ENCODE data around the gene TNIP2. TPM values are rescaled to one million over a fixed set of nuclear protein-coding genes. Genes with fewer than 3 reads are reported as not detected.
"Not testable (repeated sequence)": the region's sequence is repeated elsewhere in the genome, so short reads cannot be mapped to it uniquely, and the experiment has no call there.

TNIP2 gene
- total RNA-seq, 1 experiment from 2014 or later = 60.8 TPM

DNA sequence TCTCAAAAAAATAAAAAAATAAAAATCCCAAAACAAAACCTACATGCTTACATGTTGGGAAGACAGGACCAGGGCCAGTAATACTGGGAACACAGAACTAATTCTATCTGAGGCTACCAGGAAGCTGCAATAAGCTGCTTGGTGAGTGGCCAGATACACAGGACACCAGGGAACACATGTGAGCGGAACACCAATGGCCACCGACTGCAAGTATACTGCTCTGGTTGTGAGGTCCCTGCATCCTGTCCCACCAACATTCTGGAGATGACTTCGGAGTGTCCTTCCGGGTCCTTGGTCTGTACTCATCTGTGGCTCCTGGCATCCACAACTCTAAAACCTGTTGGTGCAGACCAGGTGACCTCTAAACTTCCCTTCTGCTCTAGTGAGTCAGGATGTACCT lies 2.7 kb downstream of the TNIP2 start:
- no peak for DNase-seq (ENCODE audit: low read depth)
- in situ Hi-C loops (cut with HindIII; ENCODE audit: low pct_unique_long_range_greater_than_20kb, low sequenced_read_pairs) = no loop called here

DNA sequence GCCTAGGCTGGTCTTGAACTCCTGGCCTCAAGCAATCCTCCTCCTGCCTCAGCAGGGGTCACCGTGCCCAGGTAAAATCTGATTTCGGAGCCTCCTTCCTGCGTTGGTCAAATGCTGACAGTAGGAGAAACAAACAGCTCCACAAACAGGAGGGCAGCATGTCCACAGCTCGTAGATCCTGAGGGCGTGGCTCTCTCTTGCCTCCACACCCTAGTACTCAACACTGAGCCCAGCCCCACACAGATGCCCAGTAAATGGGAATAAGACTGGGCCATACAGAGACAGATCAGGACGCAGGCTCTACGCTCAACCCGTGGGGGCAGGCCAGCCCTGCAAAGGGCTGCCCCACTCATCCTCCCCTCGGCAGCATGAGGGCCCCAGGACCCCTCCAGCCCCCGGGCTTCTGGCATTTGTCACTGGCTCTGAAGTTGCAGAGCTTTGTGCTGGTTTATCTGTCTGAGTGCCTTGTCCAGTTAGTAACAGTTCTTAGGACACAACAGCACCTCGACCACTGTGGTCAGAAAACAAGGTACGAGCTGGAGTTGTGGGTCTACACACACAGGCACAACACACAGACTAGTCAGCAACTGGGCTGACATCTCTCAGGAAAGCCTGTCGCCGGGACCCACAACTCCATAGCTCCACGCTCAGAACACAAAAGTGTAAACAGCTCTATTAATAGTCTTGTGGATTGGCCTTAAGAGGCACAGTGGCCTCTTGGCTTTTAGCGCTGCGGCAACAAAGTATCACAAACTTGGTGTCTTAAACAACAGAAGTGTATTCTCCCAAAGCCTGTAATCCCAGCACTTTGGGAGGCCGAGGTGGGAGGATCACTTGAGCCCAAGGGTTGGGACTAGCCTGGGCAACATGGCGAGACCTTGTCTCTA lies 5.2 kb downstream of the TNIP2 start:
- no peak for DNase-seq (ENCODE audit: low read depth)
- in situ Hi-C loops (cut with HindIII; ENCODE audit: low pct_unique_long_range_greater_than_20kb, low sequenced_read_pairs) = no loop called here

DNA sequence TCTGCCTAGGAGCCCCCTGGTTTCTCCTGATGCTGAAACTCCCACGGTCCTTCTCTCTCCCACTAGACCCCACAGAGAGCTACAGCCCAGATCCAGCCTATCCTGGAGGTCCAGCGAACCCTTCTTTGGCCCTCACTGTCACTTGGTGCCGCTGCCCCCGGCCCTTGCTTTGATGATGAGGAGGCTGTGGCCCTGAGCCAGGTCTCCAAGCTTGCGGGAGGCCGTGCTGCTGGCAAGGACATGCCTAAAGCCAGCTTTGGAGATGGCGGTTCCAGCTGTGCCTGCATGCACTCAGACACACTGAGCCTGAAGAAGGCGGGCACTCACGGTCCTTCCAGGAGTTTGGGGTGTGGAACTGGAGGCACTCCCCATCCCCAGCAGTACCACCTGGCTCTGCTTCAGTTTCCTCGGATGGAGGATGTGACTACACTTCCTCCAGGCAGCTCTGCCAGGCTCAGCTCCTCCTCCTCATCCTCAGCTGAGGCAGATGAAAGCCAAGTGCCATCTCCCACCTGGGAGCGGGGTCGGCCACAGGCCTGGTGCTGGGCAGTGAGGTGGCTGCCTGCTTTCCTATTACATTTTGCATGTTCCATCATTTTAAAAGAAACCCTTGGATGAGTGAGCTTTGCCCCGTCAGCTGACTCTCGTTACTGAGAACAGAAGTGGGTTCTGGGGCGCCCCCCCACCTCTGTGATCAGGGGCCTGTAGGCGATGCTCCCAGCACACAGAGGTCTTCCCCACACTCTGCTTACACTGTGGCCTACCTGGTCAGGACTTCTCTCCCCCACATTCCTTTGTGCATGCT lies 9.0 kb downstream of the TNIP2 start:
- no peak for DNase-seq (ENCODE audit: low read depth)
- in situ Hi-C loops (cut with HindIII; ENCODE audit: low pct_unique_long_range_greater_than_20kb, low sequenced_read_pairs) = no loop called here

DNA sequence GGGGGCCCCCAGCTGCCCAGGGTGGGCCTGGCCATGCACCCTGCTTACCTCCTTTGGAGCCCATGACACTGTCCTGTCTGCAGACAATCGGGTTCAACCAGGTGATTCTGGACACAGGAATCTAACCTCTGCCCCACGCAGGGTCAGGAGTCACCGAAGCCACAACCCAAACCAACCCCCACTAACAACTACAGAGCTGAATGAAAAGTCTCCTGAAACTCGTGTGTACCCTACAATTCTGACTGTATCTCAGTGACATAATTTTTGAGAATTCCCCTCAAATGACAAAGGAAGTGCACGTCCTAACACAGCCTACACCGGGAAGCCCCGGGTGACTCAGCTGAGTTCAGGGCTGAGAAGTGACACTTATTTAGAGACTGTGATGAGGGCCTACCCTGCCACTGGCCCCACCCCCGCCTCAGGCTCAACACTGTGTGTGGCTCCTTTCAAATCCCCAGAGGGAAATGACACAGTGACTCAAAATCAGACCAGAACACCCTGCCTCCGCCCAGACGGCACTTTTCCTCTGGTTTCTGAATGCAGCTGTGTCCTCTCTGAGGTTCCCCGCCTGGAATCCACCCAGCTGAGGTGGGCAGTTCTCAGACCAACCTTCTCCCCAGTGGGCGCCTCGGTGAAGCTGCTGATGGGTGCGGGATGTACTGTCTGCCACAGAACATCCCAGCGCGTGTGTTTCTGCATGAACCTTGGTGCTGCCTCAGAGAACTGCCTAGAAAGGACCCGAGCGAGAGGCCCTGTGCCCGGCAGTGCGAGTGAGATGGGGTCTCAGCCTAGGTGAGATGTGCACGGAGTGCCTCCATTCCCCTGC lies 9.9 kb downstream of the TNIP2 start:
- DNase-seq (ENCODE audit: low read depth) = peak; percentile 85
- in situ Hi-C loops (cut with HindIII; ENCODE audit: low pct_unique_long_range_greater_than_20kb, low sequenced_read_pairs) = no loop called here

DNA sequence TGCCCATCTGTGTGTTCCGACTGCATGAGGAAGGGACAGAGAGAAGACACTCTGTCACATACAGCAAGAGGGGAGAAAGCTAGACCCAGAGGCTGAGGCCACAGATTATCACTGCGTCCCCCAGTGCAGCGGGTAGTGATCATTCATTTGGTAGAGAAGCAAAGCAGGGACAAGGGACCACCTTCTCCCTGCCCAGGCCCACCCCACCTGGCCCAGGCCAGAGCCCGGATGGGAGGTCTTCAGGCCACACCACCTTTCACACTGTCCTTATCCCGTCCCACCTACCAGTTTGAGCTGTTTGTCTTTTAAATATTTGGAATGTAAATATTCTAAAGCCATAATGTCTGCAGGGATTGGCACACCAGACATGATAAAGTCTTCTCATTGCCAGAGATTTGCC lies 10.6 kb downstream of the TNIP2 start:
- in situ Hi-C loops (cut with HindIII; ENCODE audit: low pct_unique_long_range_greater_than_20kb, low sequenced_read_pairs) = no loop called here
- no peak for DNase-seq (ENCODE audit: low read depth)

DNA sequence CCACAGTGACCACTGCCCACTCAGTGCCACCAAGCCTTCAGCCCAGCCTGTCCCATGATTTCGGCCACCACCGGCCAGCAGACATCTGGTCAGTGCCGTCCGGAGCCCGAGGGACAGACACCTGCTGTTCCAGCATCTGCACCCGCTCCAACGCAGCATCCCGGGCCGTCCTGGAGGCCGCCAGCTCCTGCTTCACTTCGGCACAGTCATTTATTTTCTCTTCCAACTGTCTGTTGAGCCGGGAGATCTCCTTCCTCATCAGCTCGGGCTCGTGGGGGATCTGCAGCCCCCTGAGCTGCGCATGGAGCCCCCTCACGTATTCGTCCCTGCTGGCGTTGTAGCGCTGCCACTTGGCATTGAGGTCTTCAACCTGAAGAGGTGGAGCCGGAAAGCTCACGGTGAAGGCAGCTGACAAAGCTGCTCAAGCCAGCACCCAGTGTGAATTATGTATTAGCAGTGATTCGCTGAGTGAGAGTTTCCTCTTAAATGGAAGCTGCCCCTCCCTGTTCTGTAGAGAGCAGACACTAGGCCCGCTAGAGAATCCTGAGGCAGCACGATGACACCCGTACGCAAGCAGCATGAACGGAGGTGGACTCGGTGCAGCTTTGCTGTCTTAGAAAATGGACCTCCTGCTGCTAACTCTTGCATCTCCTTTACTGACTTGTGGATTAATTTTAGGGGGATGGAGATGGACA lies 11.4 kb downstream of the TNIP2 start:
- in situ Hi-C loops (cut with HindIII; ENCODE audit: low pct_unique_long_range_greater_than_20kb, low sequenced_read_pairs) = no loop called here
- DNase-seq (ENCODE audit: low read depth) = no peak

DNA sequence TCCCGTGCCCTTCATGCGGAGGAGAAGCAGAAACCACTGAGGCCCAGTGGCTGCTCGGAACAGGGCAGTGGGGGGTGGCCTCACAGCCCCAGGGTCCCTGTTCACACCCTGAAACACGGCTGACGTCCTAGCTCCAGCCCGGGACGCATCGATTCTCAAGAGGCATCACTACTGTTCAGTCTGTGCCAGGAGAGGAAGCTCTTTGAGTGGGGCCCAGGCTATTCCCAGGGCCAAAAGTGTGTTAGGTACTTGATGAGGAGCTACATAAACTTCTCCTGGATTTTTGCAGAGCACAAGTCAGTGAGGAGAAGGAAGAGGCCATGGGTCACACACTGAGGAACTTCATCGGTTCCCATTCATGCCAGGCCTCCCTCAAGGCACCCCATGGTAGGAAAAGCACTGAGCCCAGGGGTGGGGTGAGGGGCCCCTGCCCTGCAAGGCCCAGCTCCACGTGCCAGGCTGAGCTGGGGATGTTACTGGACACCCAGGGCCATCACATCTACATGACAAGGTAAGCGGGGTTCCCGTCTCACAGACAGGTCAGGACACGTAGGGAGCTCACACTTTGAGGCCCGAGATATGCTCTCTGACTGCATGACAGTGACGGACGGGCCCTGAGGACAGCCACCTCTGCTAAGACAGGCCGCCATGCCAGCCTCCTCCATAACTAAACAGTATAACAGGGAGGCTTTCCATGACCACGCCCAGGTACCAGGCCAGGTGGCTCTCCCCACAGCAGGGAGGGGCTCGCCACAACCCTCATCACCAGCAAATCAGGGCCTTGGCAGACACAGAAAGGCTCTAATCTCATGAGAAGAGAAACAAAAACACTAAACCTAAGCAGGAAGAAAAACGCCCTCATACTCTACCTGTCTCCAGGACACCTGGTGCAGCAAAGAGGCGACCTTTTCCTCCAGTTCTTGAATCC lies 12.4 kb downstream of the TNIP2 start:
- in situ Hi-C loops (cut with HindIII; ENCODE audit: low pct_unique_long_range_greater_than_20kb, low sequenced_read_pairs) = no loop called here
- DNase-seq (ENCODE audit: low read depth) = no peak

DNA sequence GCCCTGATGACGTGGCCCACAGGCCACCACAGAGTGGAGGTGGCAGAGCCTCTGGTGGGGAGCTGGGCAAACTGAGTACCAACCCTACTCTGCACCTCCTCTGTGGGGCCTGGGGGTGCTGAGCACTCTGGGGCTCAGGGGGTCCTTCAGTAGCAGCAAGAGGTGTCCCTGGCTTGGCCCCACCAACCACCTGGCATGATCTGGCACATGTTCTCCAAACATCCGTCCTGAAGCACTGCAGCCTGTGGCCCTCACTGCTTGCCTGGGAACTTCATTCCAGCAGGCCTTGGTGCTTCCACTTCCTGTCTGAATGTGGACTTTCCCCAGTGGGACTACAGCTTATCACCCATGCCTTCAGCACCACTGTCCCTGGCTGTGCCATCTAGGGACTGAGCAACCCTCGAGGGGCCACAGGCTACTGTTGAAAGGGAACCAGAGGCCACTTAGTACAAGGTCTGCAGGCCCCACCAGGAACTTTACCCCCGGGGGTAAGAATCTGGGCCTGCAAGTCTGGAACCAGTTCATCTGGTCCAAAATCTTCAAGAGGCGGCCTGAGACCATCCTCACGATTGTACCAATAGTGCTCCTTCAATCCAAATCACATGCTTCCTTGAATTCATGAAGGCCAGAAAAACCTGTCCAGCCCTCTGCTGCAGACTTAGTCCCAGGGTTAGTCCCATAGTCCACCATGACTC lies 13.2 kb downstream of the TNIP2 start:
- in situ Hi-C loops (cut with HindIII; ENCODE audit: low pct_unique_long_range_greater_than_20kb, low sequenced_read_pairs) = no loop called here
- DNase-seq (ENCODE audit: low read depth) = no peak

DNA sequence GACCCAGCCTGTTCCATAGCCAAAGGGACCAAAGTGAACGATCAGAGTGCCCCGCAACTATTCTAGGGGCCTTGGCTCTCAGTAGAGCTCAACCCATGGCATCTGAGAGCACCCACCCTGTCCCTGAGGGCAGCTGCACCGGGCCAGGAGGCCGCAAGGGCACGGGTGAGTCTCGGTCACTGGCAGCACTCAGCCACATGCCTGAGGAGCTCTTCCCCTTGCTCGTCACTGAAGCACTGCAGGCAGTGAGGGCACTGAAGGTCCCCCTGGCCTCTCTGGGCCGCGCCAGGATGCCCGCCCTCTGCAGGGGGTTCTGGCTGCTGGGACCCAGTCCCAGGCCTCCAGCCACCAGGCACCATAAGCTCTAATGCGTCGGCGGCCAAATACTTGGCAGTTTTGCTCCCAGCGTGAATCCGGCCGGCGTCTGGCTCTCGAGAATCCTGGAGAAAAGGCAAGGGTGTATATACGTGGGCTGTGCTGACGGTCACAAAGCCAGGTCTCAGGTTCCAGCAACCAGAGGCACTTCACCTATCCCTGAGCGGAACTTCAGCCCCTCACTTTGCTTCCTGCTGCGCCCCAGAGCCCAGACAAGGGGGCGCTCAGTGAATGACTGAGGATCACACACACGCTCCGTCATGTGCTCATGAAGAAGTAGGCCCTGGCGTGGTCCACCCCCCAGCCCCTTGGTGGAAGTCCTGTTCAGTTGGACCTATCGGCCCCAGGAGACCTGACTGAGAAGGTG lies 13.9 kb downstream of the TNIP2 start:
- no peak for DNase-seq (ENCODE audit: low read depth)
- in situ Hi-C loops (cut with HindIII; ENCODE audit: low pct_unique_long_range_greater_than_20kb, low sequenced_read_pairs) = no loop called here

DNA sequence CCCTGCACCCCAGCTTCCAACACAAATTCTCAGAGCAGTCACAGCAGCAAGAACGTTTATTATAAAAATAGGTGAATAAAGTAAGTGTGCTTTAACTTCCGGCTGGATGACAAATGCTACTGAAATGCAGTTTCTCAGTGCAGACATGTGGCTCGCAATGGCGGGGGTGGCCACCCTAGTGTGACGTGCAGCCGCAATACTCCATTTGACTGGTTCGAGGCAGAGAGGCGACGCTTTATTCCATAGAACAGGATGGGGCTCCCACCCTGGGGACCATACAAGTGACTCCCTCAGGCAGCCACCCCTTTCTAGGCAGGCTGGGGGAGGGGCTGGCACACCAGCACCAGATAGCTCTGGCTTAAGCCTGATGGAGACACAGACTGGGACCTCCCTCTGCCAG lies 14.5 kb downstream of the TNIP2 start:
- in situ Hi-C loops (cut with HindIII; ENCODE audit: low pct_unique_long_range_greater_than_20kb, low sequenced_read_pairs) = no loop called here
- no peak for DNase-seq (ENCODE audit: low read depth)

DNA sequence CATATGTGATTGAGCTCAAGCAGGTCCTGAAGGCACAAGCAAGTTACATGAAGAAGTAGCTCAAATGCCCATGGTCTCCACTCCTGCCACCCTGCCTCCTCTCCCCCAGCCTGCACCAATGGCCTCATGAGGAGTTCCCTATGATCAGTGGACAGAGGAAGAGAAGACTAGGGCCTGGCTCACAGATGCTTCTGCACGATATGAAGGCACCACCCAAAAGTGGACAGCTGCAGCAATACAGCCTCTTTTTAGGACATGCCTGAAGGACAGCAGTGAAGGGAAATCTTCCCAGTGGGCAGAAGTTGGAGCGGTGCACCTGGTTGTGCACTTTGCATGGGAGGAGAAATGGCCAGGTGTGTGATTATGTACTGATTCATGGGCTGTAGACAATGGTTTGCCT lies 17.8 kb downstream of the TNIP2 start:
- in situ Hi-C loops (cut with HindIII; ENCODE audit: low pct_unique_long_range_greater_than_20kb, low sequenced_read_pairs) = not testable (repeated sequence)

DNA sequence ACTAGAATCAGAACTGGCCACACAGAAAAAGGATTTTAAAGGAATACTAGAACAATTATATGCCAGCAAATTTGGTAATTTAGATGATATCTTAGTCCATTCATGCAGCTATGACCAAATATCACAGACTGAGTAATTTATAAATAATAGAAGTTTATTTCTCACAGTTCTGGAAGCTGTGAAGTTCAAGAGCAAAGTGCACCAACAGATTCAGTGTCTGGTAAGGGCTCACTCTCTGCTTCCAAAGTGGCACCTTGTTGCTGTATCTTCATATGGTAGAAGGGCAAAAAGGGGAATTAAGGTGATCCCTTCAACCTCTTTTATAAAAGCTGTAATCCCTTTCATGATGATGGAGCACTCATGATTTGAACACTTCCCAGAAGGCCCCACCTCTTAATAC lies 20.3 kb downstream of the TNIP2 start:
- DNase-seq (ENCODE audit: low read depth) = no peak
- in situ Hi-C loops (cut with HindIII; ENCODE audit: low pct_unique_long_range_greater_than_20kb, low sequenced_read_pairs) = no loop called here

More for the DNA sequence above, 17.8 kb downstream of the TNIP2 start:
- DNase-seq (ENCODE audit: low read depth) = not testable (repeated sequence)

DNA sequence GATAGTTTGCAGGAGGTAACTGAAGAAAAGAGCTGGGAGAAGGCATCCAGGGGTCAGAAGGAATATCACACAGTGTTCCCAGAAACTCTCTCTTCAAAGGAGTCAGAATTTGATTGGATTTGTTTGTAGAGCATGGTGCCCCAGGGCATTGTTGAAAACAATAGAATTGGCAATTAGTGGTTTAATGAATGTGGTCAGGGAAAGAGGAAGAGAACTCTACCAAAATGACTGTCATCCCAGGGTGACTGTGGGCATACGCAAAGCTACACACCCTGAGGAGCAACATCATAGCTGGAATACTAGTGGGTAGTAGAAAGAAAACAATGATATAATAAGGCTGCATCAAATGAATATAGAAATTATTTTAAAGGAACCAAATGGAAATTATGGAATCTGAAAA lies 21.5 kb downstream of the TNIP2 start:
- in situ Hi-C loops (cut with HindIII; ENCODE audit: low pct_unique_long_range_greater_than_20kb, low sequenced_read_pairs) = no loop called here
- no peak for DNase-seq (ENCODE audit: low read depth)

DNA sequence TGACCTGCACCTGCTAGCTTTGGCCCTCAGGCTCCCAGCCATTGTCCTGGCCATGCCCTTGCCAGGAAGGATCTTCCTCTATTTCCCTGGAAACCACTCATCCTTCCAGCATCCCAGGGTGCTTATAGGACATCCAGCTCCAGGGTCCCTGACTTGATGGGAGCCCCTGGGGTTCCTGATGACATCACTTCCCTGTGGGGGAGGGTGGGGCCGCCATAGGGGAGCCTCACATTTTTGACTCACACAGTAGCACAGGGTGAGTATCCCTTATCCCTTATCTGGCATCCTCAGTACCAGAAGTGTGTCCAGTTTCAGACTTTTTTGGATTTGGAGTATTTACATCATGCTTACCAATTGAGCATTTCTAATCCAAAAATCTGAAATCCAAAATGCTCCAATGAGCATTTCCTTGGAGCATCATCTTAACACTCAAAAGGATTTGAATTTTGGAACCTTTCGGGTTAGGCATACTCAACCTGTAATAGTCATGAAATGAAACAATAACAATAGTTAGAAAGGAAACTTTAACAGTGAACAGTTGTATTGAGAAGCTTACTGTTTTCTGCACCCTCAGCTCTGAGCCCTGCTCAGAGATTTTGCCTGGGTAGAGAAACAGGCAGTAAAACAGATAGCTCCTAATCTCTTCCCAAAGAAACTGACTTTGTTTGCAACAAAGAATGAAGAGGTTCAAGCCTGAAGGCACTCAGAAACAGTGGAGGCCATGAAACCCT lies 22.1 kb downstream of the TNIP2 start:
- no peak for DNase-seq (ENCODE audit: low read depth)
- in situ Hi-C loops (cut with HindIII; ENCODE audit: low pct_unique_long_range_greater_than_20kb, low sequenced_read_pairs) = no loop called here

DNA sequence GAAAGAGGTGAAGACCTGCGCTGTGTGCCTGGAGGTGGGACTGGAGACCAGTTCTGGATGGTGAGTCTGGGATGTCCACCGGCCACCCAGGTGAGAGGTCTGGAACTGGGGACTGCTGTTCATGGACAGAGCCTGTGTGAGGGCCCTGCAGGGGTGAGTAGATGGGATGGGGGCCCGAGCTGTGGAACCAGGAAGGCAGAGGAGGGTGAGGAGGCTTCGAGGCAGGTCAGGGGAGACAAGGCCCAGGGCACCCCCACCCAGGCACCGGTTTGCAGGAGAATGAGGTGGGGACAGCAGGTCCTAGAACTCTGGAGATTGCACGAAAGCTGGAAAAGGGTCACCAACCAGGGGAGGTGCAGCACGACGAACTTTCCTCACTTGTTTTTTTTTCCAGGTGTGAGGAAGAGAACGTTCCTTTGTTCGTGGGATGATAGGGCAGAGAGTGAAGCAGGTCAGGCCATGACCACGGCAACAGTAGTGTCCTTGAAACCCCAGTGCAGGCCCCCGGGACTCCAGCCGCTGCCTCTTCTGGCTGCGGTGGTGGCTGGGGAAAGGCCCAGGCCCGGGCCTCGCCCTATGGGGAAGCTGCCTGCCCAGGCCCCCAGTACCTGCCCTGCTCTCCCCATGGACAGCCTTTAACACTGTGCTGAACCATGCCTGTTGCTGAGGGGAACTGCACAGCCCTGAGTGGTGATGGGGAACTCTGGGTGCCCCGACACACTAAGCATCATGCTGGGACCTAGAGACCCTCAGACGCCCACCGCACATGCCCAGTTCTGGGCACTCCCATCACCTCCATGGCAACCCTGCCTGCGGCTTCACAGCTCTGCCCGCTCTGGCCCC lies 22.9 kb downstream of the TNIP2 start:
- in situ Hi-C loops (cut with HindIII; ENCODE audit: low pct_unique_long_range_greater_than_20kb, low sequenced_read_pairs) = no loop called here
- DNase-seq (ENCODE audit: low read depth) = no peak
